BE2C (cell line): ENCODE measurements around the gene PALD1.

ENCODE experiments used
- DNase-seq: peaks from one replicate; pipeline ENCODE4 v3.0.0-alpha.2; 2020
- H3K27me3 ChIP-seq: fragments of 250-450 bp; sonication (Bioruptor Pico); 2 replicates; pipeline ENCODE4 v1.5.1; 2020; ENCODE audit warnings: mild to moderate bottlenecking
- H3K36me3 ChIP-seq: fragments of 250-450 bp; sonication (Bioruptor Pico); 2 replicates; pipeline ENCODE4 v1.5.1; 2020; ENCODE audit warnings: mild to moderate bottlenecking
- H3K4me1 ChIP-seq: fragments of 250-450 bp; sonication (Bioruptor Pico); 2 replicates; pipeline ENCODE4 v1.5.1; 2020
- H3K4me3 ChIP-seq: 2 replicates; pipeline ENCODE4 v1.5.1; 2011; ENCODE audit warnings: low read depth, low read length
- H3K9me3 ChIP-seq: fragments of 250-450 bp; sonication (Bioruptor Pico); 2 replicates; pipeline ENCODE4 v1.5.1; 2020
- TF ChIP-seq, protein P1 (sequence below): IDR thresholded peaks from 2 replicates; pipeline ENCODE4 v1.5.1; 2012; ENCODE audit warnings: mild to moderate bottlenecking, low read depth, low read length

PALD1 gene

DNA sequence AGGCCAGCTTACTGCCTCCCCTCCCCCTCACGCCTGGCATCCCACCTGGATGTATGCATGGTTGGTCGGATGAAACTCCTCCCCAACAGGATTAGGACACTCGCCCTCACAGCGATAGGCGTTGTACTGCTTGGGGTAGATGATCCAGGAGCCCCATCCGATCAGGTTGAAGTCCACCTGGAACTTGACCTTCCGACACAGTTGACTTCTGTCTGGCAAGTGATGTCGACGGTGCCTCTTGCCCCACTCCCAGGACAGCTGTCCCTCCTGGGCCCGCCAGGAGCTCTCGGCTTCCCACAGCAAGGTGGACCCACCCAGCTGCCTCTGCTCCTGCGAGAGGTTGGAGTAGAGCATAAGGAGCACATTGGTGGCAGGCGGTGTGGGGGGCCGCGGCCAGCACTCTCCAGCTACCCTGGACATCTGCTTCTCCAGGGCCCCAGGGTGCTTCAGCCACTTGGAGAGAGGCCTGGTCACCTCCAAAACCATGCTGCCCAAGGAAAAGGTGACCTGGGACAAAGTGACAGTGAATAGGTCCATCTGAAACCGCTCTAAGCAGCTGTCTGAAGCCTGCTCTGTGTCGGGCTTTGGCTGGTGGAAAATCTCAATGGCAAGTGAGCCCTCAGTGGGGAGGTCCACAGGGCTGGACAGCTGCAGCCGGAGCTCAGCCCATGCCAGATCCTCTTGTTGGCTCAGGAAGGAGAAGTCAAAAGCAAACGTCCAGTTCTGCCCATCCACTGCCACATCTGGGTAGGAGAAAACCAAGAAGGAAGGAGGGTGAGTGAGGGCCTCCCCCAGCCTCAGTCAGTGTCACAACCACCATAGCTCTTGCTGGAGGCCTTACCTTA lies 43.1 kb upstream of the PALD1 start:
- DNase-seq = no peak
- TF ChIP-seq, protein P1, sequence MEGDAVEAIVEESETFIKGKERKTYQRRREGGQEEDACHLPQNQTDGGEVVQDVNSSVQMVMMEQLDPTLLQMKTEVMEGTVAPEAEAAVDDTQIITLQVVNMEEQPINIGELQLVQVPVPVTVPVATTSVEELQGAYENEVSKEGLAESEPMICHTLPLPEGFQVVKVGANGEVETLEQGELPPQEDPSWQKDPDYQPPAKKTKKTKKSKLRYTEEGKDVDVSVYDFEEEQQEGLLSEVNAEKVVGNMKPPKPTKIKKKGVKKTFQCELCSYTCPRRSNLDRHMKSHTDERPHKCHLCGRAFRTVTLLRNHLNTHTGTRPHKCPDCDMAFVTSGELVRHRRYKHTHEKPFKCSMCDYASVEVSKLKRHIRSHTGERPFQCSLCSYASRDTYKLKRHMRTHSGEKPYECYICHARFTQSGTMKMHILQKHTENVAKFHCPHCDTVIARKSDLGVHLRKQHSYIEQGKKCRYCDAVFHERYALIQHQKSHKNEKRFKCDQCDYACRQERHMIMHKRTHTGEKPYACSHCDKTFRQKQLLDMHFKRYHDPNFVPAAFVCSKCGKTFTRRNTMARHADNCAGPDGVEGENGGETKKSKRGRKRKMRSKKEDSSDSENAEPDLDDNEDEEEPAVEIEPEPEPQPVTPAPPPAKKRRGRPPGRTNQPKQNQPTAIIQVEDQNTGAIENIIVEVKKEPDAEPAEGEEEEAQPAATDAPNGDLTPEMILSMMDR = no peak
- H3K4me1 ChIP-seq = no peaks in the 10 kb centered on the region

GRCh38 chr10:70437721-70438120 lies 40.8 kb upstream of the PALD1 start:
- Histone ChIP-seq H3K4me3 (no peak overlapping the region), H3K9me3 (no peaks in the 10 kb centered on the region), H3K27me3 (peaks cover 34% of the 10 kb centered on the region), H3K36me3 (no peaks in the 10 kb centered on the region), H3K4me1 (no peaks in the 10 kb centered on the region)
- DNase-seq = no peak
- TF ChIP-seq, protein P1 = no peak

More for the DNA sequence above, 43.1 kb upstream of the PALD1 start:
- Histone ChIP-seq H3K36me3 (no peaks in the 10 kb centered on the region), H3K4me3 (no peak overlapping the region), H3K27me3 (peaks cover 12% of the 10 kb centered on the region), H3K9me3 (no peaks in the 10 kb centered on the region)

GRCh38 chr10:70440296-70441160 lies 38.0 kb upstream of the PALD1 start:
- H3K9me3 ChIP-seq = no peaks in the 10 kb centered on the region
- H3K4me3 ChIP-seq = no peak overlapping the region; the same call in 1 of the 2 replicates
- TF ChIP-seq, protein P1 = no peak
- DNase-seq = no peak
- peaks cover 34% of the 10 kb centered on the region for H3K27me3 ChIP-seq
- no peaks in the 10 kb centered on the region for H3K36me3 ChIP-seq
- H3K4me1 ChIP-seq = no peaks in the 10 kb centered on the region

- H3K4me3 ChIP-seq = no peak within 1 kb of the TSS; the same call in 1 of the 2 replicates
- H3K27me3 ChIP-seq = peaks cover 34% of the 10 kb centered on the region
- H3K4me1 ChIP-seq = no peaks in the 10 kb centered on the region
- no peaks in the 10 kb centered on the region for H3K36me3 ChIP-seq
- TF ChIP-seq, protein P1 = no peak
- H3K9me3 ChIP-seq = no peaks in the 10 kb centered on the region
- no peak for DNase-seq
Observed at GRCh38 chr10:70441161-70441894, 37.2 kb upstream of the PALD1 start, which contains the start of gene NODAL. Gene NODAL (minus strand): TSS chr10:70441681. CDS start chr10:70441667, 14 bp downstream.

DNA sequence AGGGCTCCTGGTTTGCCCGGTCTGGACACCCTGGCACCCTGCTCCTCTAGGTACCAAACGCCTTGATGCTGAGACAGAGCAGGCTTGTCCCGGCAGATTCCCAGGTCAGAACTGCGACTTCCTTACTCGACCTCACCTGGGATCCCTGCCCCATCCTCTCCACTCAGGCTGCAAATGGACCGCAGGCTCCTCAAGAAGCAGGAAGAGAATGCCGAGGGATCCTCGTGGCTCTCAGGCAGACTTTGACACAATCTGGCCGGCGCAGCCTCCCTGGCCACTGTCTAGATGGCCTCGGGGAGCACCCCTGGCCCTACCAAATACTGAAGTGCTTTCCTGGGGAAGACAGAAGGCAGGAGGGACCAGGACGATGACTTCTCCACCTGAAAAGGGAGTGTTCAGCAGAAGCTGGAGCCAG lies 36.7 kb upstream of the PALD1 start:
- H3K4me1 ChIP-seq = no peaks in the 10 kb centered on the region
- no peak overlapping the region for H3K4me3 ChIP-seq
- peaks cover 34% of the 10 kb centered on the region for H3K27me3 ChIP-seq
- TF ChIP-seq, protein P1 = no peak
- H3K9me3 ChIP-seq = no peaks in the 10 kb centered on the region
- no peak for DNase-seq
- H3K36me3 ChIP-seq = no peaks in the 10 kb centered on the region
